HG02870 (cell line): ENCODE measurements around the gene GGACT.
"Not testable (repeated sequence)": the region's sequence is repeated elsewhere in the genome, so short reads cannot be mapped to it uniquely, and the experiment has no call there.

Experiments
- ATAC-seq: cut with Tn5 transposase; IDR thresholded peaks from one replicate; pipeline ENCODE4 v1.9.1; 2021; ENCODE audit warnings: mild to moderate bottlenecking, moderate library complexity; ENCODE audit not compliant: unreplicated experiment

The GGACT gene

DNA sequence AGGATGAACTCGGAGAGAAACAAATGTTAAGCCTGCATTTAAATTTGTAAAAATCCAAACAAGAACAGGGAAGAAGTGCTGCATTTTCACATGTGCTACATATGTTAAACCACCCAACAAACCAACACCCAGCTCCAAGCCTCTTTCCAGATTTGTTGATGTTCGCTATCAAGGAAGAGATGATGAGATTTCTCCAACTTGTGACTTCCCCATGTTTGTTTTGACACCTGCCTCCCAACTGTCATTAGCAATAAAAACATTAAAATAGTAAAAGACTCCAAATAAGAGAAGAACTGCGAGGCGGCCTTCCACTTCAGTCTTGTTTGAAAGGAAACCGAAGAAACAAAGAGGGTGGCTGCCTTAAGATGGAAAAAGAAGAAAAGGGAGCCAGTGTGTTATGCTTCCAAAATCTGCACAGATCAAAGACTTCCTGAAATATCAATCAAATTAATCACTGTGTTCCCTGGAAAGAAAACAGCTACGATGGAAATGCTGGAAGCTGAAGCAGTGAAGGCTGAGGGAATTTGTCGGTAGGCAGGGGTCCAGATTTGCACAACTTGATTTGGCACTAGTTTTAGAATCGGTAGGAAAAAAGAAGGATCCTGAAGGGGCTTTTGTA, 14.0 kb upstream of the GGACT start:
- no peak for ATAC-seq

DNA sequence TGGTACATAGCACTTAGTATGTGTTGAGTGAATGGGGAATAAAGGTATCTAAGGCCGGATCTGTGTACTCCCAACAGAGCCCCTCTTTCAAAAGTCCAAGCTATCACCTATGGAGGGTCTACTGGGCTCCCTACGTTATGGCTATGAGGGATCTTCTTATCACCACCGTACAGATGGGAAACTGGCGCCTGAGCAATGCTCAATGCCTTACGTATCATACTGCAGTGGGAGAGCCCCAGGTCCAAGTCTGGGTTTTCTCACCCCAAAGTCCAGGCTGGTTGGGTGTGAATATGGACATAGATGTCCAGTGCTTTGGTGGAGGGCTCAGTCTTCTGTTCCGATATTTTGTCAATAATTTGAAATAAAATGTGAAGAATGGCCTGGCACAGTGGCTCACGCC, 13.1 kb upstream of the GGACT start:
- no peak for ATAC-seq

DNA sequence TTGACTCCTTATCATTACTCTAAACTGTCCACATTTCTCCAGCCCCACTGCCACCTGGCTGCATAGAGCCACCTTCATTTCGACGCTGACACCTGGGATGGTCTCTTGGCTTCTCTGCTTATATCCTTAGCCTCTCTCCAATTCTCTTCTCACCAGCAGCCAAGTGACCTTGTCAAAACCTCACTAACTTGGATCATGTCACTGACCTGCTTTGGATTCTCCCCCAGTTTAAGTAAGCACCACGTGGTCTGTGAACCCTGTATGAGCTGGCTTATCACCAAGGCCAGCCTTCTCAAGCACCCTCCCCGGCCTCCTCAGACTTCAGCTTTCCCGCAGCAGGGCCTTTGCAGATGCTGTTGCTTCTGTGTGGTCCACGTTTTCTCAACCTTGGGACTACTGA, 12.3 kb upstream of the GGACT start:
- no peak for ATAC-seq

DNA sequence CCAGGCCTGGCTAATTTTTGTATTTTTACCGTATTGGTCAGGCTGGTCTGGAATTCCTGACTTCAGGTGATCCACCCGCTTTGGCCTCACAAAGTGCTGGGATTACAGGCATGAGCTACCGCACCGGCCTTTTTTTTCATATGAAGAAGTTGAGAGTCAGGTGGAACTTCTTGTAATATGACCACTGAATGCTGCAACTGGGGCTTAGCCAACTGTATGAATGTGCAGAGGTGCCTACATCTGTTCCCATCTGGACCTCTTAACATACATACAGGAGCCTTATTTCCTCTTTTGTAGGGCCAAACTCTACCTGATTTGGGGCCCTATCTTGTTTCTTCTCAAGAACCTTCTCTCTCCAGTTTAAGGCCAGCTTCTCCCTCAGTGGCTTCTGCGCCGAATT, 11.9 kb upstream of the GGACT start:
- no peak for ATAC-seq

DNA sequence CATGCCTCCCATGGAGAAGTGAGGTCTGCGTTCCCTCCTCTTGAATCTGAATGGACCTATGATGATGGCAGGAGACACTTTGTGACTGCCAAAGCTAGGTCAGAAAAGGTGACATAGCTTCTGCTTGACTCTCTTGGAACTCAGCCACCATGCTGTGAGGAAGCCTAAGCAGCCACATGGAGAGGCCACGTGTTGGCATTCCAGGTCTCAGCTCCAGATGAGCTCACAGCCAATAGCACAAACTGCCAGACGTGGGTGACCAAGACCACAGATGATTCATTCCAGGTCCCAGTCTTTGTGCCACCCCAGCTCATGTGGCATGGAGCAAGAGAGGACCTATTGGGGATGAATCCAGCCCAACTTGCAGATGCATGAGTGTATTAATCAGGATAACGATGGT, 8.7 kb upstream of the GGACT start:
- ATAC-seq = no peak

- no peak for ATAC-seq
Measured at GRCh38 chr13:100596516-100596915, 7.9 kb upstream of the GGACT start.

GRCh38 chr13:100594731-100595130, 6.1 kb upstream of the GGACT start:
- ATAC-seq = no peak

GRCh38 chr13:100594255-100594654, 5.7 kb upstream of the GGACT start:
- no peak for ATAC-seq

- ATAC-seq = no peak
Measured at GRCh38 chr13:100589178-100589725, 663 bp upstream of the GGACT start.

DNA sequence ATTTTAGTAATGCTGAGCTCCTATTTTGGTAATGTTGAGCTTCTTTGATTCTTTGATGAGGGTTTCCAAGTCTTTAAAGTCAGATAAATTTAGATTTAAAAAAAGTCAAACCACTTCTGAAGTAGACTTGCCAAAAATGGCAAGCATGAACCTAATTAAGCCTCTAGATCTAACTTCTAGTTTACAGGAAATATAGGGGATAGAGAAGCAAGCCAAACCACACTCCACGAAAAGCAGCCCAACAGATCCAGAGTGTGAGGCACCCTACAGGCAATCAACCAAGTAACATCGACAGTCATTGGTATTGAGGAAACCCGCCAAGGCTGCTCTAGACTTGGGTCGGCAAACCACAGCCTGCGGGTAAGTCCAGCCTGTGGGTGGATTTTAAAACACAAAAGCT, 3.7 kb downstream of the GGACT start:
- ATAC-seq = no peak

DNA sequence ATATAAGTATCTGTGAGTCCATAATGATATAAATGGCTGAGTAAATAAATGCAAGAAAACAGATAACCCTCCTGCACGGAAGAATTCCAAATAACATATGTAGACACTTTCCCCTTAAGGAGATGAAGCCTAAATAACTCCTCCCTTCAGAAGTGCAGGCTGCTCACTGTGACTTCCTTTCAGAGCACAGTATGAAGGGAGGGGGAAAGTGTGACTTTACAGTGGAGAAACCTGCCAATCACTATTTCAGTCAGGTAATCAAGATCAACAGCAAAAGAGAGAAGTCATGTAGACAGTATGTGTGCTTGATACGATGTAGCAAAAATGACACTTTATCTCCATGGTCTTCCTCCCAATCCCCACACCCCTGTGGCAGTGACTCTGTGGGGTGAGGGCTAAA, 7.1 kb downstream of the GGACT start:
- ATAC-seq = no peak

DNA sequence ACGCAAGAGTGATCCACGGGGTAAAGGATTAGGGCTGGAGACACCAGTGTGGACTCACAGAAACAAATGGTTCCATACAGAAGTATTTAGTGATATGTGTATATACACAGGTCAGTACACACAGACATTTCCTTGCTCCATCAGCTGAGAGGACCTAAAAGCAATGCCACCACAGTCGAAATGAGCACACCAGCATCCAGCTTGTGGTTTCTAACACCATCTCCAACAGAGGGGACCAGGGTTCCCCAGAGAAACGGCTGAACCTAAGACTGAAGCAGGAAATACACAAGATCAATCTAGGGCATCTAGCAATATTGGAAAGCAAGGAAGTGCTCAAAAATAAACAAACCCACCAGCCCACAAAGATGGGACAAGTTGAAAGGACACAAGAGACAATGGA, 7.6 kb downstream of the GGACT start:
- no peak for ATAC-seq

- no peak for ATAC-seq
Measured at GRCh38 chr13:100580045-100580444, 8.5 kb downstream of the GGACT start.

DNA sequence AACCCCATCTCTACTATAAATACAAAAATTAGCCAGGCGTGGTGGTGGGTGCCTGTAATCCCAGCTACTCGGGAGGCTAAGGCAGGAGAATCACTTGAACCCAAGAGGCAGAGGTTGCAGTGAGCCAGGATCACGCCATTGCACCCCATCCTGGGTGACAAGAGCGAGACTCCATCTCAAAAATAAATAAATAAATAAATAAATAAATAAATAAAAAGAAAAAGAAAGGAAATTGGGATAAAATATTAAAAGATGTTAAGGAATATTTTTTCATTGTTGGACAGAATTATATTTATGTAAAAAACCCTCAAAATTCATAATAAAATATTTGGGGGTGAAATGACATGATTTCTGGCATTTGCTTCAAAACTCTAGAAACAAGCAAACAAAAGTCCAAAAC, 11.3 kb downstream of the GGACT start:
- not testable (repeated sequence) for ATAC-seq

- peak; percentile 95 for ATAC-seq
Measured at GRCh38 chr13:100573121-100573520, 15.5 kb downstream of the GGACT start.

GRCh38 chr13:100566543-100566942, 22.0 kb downstream of the GGACT start:
- ATAC-seq = no peak

DNA sequence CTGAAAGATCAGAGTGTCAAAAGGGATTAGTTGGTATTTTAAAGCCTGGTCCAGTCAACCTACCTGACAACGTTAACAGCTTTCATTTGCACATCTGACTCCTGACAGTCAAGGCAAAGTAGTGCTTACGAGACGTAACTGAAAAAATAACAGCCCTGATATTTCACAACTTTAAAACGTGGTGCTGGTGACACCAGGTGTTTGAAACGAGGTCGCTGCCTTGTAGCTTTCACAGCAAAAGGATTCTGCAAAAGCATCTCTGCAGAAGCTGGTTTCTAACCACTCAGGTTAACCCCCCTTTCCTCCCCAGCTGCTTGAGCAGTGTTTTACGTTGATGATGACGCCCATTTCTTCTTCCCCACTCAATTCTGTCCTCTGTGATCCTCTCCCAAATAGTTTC, 23.3 kb downstream of the GGACT start:
- ATAC-seq = no peak

- ATAC-seq = no peak
Measured at GRCh38 chr13:100564444-100565223, 24.0 kb downstream of the GGACT start.

DNA sequence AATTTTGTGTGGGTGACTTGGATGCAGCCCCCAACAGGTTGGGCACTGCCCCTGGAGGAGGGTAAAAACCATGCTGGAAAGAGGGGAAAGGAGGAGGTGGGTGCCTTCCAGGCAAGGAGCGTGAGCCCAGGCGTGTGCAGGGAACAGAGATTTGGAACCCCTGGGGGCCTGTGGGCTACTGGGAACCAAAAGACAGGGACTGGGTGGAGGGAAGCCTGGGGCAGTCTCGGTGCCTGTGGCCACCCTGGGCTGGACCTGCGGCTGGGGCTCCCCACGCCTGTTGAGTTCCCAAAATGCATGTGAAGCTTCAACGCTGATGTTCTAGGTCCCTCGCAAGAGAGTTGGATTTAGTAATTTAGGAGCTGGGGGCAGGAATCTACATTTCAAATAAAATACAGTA, 24.8 kb downstream of the GGACT start:
- ATAC-seq = no peak

- no peak for ATAC-seq
Measured at GRCh38 chr13:100561599-100562204, 26.9 kb downstream of the GGACT start.

GRCh38 chr13:100561158-100561499, 27.5 kb downstream of the GGACT start:
- ATAC-seq = no peak

- no peak for ATAC-seq
Measured at GRCh38 chr13:100560498-100561157, 28.0 kb downstream of the GGACT start.
